Adipose tissue (tissue), 3 donors: ENCODE results near the gene RPL19. TPM values are rescaled to one million over a fixed set of nuclear protein-coding genes. Genes with fewer than 3 reads are reported as not detected.

Experiments used
- H3K27ac ChIP-seq: one replicate; pipeline ENCODE4 v1.5.1; 2013; ENCODE audit warnings: low read depth, low read length
- WGBS, 3 donors: extraction: QIAGEN DNeasy Blood & Tissue Kit; methylation state at CpG; one replicate each; pipeline ENCODE4 v1.1.7; 2013; 5-methylcytosine and 5-hydroxymethylcytosine counted together
- polyA plus RNA-seq, 3 donors: library from polyadenylated mRNA; stranded (reverse); fragments of 200-250 nt; gene quantifications; one replicate each; pipeline ENCODE4 v1.2.3, GENCODE V29; 2013
- donor health status: healthy with polysubstance abuse.
- donor health status: Bipolar disorder and iron deficiency.
- donor health status: healthy.

The RPL19 gene
- polyA plus RNA-seq, 3 donors, result 2,235 to 3,735 (median 3,189) TPM

GRCh38 chr17:39194089-39194984 is 5.7 kb upstream of the RPL19 start:
- no peak overlapping the region for H3K27ac ChIP-seq
- WGBS, 3 donors, result 69 to 74% (median 73%) methylated on average over 20 of the region's 20 CpGs

DNA sequence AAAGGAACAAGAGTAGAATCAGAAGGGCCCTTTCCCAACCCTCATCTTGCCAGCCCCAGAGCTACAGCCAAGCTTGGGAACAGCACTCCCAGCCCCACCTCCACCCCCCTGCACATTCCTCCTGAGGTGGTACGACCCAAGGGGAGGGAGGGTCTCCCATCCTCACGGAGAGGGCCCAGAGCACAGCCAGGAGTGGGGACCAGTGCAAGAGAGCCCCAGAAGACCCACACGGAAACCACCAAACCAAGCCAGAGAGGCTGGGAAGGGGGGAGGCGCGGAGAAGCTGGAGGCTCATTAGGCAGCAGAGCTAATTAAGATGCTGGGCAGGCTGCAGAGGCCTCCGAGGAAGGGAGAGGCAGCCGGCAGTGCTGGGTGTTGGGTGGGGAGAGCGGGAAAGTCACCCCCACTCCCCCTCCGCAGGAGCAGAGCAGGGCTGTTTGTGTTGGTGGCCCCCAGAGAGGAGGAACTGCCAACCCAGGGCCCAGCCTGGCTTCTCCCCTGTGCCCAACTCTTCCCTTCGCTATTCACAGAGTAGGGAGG is 5.0 kb upstream of the RPL19 start:
- WGBS, 3 donors, result 70 to 81% (median 72%) methylated on average over 10 of the region's 10 CpGs
- no peak overlapping the region for H3K27ac ChIP-seq

DNA sequence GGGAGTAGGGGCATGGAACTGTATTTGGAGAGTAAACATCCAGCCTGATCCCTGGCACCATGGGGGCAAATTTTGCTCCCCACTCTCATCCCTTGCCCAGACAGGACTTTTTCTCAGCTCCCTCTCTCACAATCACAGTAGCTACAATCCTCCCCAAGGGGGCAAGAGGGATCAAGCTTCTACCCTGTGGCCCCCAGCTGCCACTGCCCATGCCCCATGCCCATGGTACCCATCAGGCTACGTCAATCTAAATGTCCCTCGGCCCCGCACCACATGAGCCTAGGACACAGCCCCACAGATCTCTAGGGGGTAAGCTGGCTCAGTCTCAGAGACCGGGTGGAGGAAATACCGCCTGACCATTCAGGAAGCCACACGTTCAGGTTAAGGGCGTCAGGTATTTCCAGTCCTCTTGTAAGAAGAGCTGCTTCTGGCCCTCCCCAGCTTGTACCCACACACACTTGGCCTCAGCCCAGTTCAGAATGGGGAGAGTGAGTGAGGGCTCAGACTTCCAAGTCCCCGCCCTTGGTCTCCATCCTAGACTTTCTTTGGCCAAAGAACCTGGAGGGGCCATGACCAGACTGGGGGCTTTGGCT is 4.4 kb upstream of the RPL19 start:
- H3K27ac ChIP-seq, result no peak overlapping the region
- WGBS, 3 donors, result 42 to 70% (median 48%) methylated on average over 8 of the region's 8 CpGs

GRCh38 chr17:39196241-39196807 is 3.8 kb upstream of the RPL19 start:
- 40 to 49% (median 43%) methylated on average over 8 of the region's 8 CpGs for WGBS, 3 donors
- no peak overlapping the region for H3K27ac ChIP-seq

DNA sequence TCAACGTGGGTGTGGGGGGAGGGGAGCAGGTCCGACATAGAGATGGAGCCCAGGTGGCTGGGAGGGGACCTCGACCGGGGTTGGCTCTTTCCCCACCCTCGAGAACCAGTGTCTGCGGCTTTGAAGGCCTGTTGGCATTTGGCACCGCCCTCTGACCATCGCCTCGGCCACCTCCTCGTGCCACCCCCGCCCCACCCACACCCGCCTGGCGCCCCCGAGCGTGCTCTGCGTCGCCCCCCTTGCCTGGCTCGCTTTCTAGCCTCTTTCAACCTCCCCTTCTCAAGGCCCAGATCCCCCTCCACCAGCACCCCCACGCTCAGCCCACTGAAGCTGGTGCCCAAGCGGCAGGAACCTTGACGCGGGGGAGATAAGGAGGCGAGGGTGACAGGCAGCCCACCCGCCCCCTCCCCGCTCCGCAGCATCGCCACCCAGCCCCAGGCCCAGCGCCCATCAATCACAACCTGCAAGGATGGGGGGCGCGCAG is 3.2 kb upstream of the RPL19 start:
- WGBS, 3 donors, result 0 to 1% (median 1%) methylated on average over 28 to 30 of the region's 30 CpGs
- no peak overlapping the region for H3K27ac ChIP-seq

GRCh38 chr17:39197380-39198185 is 2.5 kb upstream of the RPL19 start, which contains the start of gene CACNB1:
Gene CACNB1, minus strand, starts transcription at chr17:39197669. Its CDS starts 174 bp downstream, at chr17:39197495.
- 1 to 2% (median 1%) methylated on average over 32 to 55 of the region's 55 CpGs for WGBS, 3 donors
- H3K27ac ChIP-seq, result peak within 1 kb of the TSS; percentile 58

DNA sequence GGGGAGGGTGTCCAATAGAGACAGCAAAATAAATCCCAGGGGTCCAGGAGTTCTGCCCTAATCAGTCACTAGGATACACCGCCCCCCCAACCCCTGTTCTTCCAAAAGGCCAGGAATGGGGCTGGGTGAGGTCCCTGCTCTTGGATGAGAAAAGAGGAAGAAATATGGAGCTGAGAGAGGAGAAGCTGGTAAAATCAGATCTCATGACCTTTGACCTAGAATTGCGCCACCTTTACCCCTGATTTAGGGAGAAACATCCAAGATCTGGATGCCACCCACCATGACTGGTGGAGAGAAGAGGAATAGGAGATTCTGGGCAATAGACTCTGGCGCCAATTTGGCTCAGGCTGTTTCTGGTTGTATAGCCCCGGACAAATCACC is 1.9 kb upstream of the RPL19 start:
- WGBS, 3 donors, result 69 to 82% (median 75%) methylated on average over 4 of the region's 4 CpGs
- no peak overlapping the region for H3K27ac ChIP-seq

- 0 to 1% (median 1%) methylated on average over 10 of the region's 10 CpGs for WGBS, 3 donors
- no peak overlapping the region for H3K27ac ChIP-seq
Measured at GRCh38 chr17:39199820-39200069, 338 bp upstream of the RPL19 start.

GRCh38 chr17:39200957-39201510 is 951 bp downstream of the RPL19 start:
- WGBS, 3 donors, result 29 to 37% (median 31%) methylated on average over 10 to 11 of the region's 11 CpGs
- peak overlapping the region; percentile 84 for H3K27ac ChIP-seq

- H3K27ac ChIP-seq, result no peak overlapping the region
- WGBS, 3 donors, result 81 to 93% (median 83%) methylated on average over 8 of the region's 8 CpGs
Measured at GRCh38 chr17:39204245-39204644, 4.2 kb downstream of the RPL19 start.

- WGBS, 3 donors, result 75 to 89% (median 81%) methylated on average over 3 of the region's 3 CpGs
Measured at GRCh38 chr17:39205112-39205526, 5.0 kb downstream of the RPL19 start.

DNA sequence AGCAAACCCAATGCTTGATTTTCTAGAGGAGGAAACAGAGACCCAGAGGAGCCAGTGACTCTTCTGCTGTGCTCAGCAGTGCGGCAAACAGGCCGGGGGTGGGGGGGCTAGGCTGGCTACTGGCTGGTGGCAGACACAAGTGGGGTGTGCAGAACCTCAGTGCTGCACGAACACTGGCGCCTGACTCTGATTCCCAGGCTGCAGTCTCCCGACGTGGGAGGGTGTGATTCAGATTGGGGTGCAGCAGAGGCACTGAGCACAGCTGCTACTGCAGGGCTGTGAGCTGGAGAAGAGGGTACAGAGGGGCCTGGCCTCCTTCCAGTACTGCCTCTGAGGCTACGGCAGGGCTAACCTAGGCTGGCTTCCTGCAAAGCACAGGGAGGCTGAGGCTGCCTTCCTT is 8.1 kb downstream of the RPL19 start:
- no peak overlapping the region for H3K27ac ChIP-seq

More at GRCh38 chr17:39205112-39205526, 5.0 kb downstream of the RPL19 start:
- no peak overlapping the region for H3K27ac ChIP-seq

GRCh38 chr17:39208893-39209292 is 8.8 kb downstream of the RPL19 start:
- no peak overlapping the region for H3K27ac ChIP-seq
- WGBS, 3 donors, result 52 to 67% (median 59%) methylated on average over 8 of the region's 8 CpGs

More for the DNA sequence above, 8.1 kb downstream of the RPL19 start:
- WGBS, 3 donors, result 63 to 69% (median 65%) methylated on average over 7 of the region's 7 CpGs

GRCh38 chr17:39209317-39210092 is 9.4 kb downstream of the RPL19 start:
- 2 to 5% (median 2%) methylated on average over 33 to 39 of the region's 39 CpGs for WGBS, 3 donors
- H3K27ac ChIP-seq, result no peak overlapping the region

- 5 to 20% (median 10%) methylated on average over 9 to 22 of the region's 22 CpGs for WGBS, 3 donors
- H3K27ac ChIP-seq, result no peak overlapping the region
Measured at GRCh38 chr17:39210093-39210434, 10.0 kb downstream of the RPL19 start.

DNA sequence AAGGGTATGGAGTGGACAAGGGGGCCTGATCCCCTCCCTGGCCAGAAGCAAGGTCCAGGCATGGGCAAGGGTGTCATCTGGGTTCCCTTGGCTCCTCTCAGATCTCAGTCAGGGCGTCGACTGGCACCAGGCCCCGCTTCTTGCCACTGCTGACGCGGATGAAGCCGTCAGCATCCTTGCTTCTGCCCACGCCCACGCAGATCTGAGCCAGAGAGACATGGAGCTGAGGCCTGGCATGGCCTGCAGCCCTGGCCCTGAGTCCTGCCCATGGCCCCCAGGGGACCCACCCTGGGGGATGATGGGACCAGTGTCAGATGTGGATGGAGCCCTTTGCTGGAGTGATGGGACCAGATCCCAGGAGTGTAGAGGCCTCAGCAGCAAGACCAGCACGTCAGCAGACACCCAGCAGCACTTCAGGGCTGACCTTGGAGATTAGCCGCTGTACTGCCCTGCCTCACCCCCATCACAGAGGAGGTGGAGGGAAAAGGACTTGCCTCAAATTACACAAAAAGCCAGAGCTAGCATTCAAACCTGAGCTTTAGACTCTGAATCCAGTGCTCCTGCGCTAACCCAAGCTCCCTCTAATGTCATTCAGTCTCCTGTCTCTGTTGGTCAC is 12.2 kb downstream of the RPL19 start:
- 81 to 89% (median 86%) methylated on average over 10 to 11 of the region's 11 CpGs for WGBS, 3 donors
- no peak overlapping the region for H3K27ac ChIP-seq

GRCh38 chr17:39212841-39213480 is 12.9 kb downstream of the RPL19 start:
- H3K27ac ChIP-seq, result no peak overlapping the region
- WGBS, 3 donors, result 61 to 68% (median 66%) methylated on average over 16 of the region's 16 CpGs
